A549 (cell line): Measurements from ENCODE around the gene TOMM40L. TPM values are rescaled to one million over a fixed set of nuclear protein-coding genes. Genes with fewer than 3 reads are reported as not detected.
A peak's percentile ranks its signal among the peaks of the same experiment; 100 is the strongest.

Experiments
- ATAC-seq, 2 experiments: fragments of 200-7000 bp in 1 of 2; fragments of >200 bp in 1 of 2; cut with Nextera tagmentation in 1 of 2; cut with Tn5 transposase in 1 of 2; 3 replicates each; pipeline versions ENCODE4 v1.8.0 to v1.9.1; 2018 to 2020; ENCODE audit warnings: mild to moderate bottlenecking in 1 of 2, moderate library complexity in 1 of 2
- CTCF ChIA-PET: fragments of 300-600 bp; sonication (Branson Sonifier 250); formaldehyde crosslinking; extraction: SDS; loops from one replicate; lab custom pipeline; 2021; ENCODE audit warnings: antibody characterized with exemption, inconsistent platforms; lab: Yijun Ruan, JAX
- POLR2A ChIA-PET: fragments of 350-600 bp; formaldehyde crosslinking; extraction: SDS; loops from one replicate; lab custom pipeline; 2021; ENCODE audit warnings: antibody characterized with exemption, inconsistent platforms; lab: Yijun Ruan, JAX
- DNase-seq, 2 experiments: peaks; one replicate each; pipeline versions ENCODE4 v3.0.0 to v3.0.0-alpha.2; 2011 to 2016; ENCODE audit warnings: low read depth in 1 of 2, low spot score in 1 of 2
- FAIRE-seq: peaks from 2 replicates; lab custom pipeline; 2011; peaks lifted over from hg19 to GRCh38; lab: Jason Lieb, UNC
- H3K27ac ChIP-seq, 2 experiments: fragments of >200 bp; sonication (Bioruptor Twin); formaldehyde crosslinking; 3 replicates each; pipeline ENCODE4 v1.5.1; 2016 to 2017
- H3K4me1 ChIP-seq: fragments of >200 bp; sonication (Bioruptor Twin); formaldehyde crosslinking; 3 replicates; pipeline ENCODE4 v1.6.1; 2016
- H3K4me2 ChIP-seq: fragments of >200 bp; sonication (Bioruptor Twin); formaldehyde crosslinking; 3 replicates; pipeline ENCODE4 v1.6.1; 2016
- H3K4me3 ChIP-seq: fragments of >200 bp; sonication (Bioruptor Twin); formaldehyde crosslinking; 3 replicates; pipeline ENCODE4 v1.5.1; 2016
- H3K9me3 ChIP-seq: fragments of >200 bp; sonication (Bioruptor Twin); formaldehyde crosslinking; 3 replicates; pipeline ENCODE4 v1.6.1; 2016
- CBX8 ChIP-seq: fragments of 200-600 bp; sonication (generic); IDR thresholded peaks from 2 replicates; pipeline ENCODE4 v1.6.1; 2016
- CHD4 ChIP-seq: fragments of 200-600 bp; sonication (generic); IDR thresholded peaks from 2 replicates; pipeline ENCODE4 v1.6.1; 2016; ENCODE audit warnings: antibody characterized with exemption, mild to moderate bottlenecking, borderline replicate concordance
- EHF ChIP-seq: fragments of 250-450 bp; sonication (Bioruptor Pico); IDR thresholded peaks from 2 replicates; pipeline ENCODE4 v1.5.0; 2020; ENCODE audit warnings: mild to moderate bottlenecking
- ESRRA ChIP-seq: fragments of 150-350 bp; IDR thresholded peaks from 2 replicates; pipeline ENCODE4 v1.6.1; 2014; ENCODE audit warnings: mild to moderate bottlenecking, low read length, borderline replicate concordance
- GATA3 ChIP-seq: IDR thresholded peaks from 2 replicates; pipeline ENCODE4 v1.6.1; 2012; ENCODE audit warnings: borderline replicate concordance
- HDAC2 ChIP-seq: fragments of 200-600 bp; sonication (generic); IDR thresholded peaks from 2 replicates; pipeline ENCODE4 v1.6.1; 2016
- HOXB5 ChIP-seq: fragments of 250-450 bp; sonication (Bioruptor Pico); IDR thresholded peaks from 2 replicates; pipeline ENCODE4 v1.5.0; 2020; ENCODE audit warnings: mild to moderate bottlenecking, moderate library complexity
- JUN ChIP-seq, 2 experiments: fragments of >200 bp; sonication (Bioruptor Twin); formaldehyde crosslinking; IDR thresholded peaks; 2 replicates in 1 of 2; 3 replicates in 1 of 2; pipeline ENCODE4 v1.6.1; 2016 to 2017
- JUNB ChIP-seq: fragments of >200 bp; sonication (Bioruptor Twin); formaldehyde crosslinking; IDR thresholded peaks from 2 replicates; pipeline ENCODE4 v1.6.1; 2016
- KDM5A ChIP-seq: fragments of 200-600 bp; sonication (generic); IDR thresholded peaks from 2 replicates; pipeline ENCODE4 v1.6.1; 2016; ENCODE audit warnings: antibody characterized with exemption, mild to moderate bottlenecking
- MAFK ChIP-seq: fragments of 450-650 bp; IDR thresholded peaks from 2 replicates; pipeline ENCODE4 v1.6.1; 2014; ENCODE audit not compliant: partially characterized antibody
- MYC ChIP-seq: IDR thresholded peaks from 2 replicates; pipeline ENCODE4 v1.6.1; 2012; ENCODE audit warnings: mild to moderate bottlenecking, inconsistent platforms, low read length, improper control_type of control experiment, borderline replicate concordance
- NPAS2 ChIP-seq: fragments of 250-450 bp; sonication (Bioruptor Pico); IDR thresholded peaks from 2 replicates; pipeline ENCODE4 v1.8.0; 2022; ENCODE audit warnings: mild to moderate bottlenecking, moderate library complexity, borderline replicate concordance
- PHF8 ChIP-seq: fragments of 200-600 bp; sonication (generic); IDR thresholded peaks from 2 replicates; pipeline ENCODE4 v1.6.1; 2016; ENCODE audit warnings: low read depth, mild to moderate bottlenecking, antibody characterized with exemption, moderate library complexity, borderline replicate concordance
- POLR2A ChIP-seq: IDR thresholded peaks from 2 replicates; pipeline ENCODE4 v1.6.1; 2012; ENCODE audit warnings: mild to moderate bottlenecking, low read length
- RCOR1 ChIP-seq: fragments of 150-350 bp; IDR thresholded peaks from 2 replicates; pipeline ENCODE4 v1.6.1; 2014; ENCODE audit warnings: antibody characterized with exemption, low read length, low read depth
- TP53 ChIP-seq: fragments of 250-450 bp; sonication (Bioruptor Pico); IDR thresholded peaks from 2 replicates; pipeline ENCODE4 v1.5.0; 2021; ENCODE audit warnings: mild to moderate bottlenecking, moderate library complexity
- ZC3H11A ChIP-seq: fragments of 450-650 bp; IDR thresholded peaks from 2 replicates; pipeline ENCODE4 v1.6.1; 2014; ENCODE audit warnings: antibody characterized with exemption, mild to moderate bottlenecking
- ZSCAN20 ChIP-seq: fragments of 250-450 bp; sonication (Bioruptor Pico); IDR thresholded peaks from 2 replicates; pipeline ENCODE4 v1.8.0; 2022; ENCODE audit warnings: mild to moderate bottlenecking, moderate library complexity
- WGBS: methylation state at CpG from one replicate; pipeline ENCODE4 v1.1.6; 2017; ENCODE audit errors: missing lambda C conversion rate; 5-methylcytosine and 5-hydroxymethylcytosine counted together
- polyA plus RNA-seq, 4 experiments: library from polyadenylated mRNA; depleted of rRNA in 3 of 4; stranded (reverse); fragments of >200 nt; fragmentation: RNase III in 1 of 4; extraction: RNeasy Plus Mini Kit Qiagen cat#74134 plus additional on column Dnase treatment in 1 of 4; gene quantifications; 2 replicates in 3 of 4; 3 replicates in 1 of 4; pipeline ENCODE4 v1.2.3, GENCODE V29; 2011 to 2017
- TF ChIP-seq, protein P1 (sequence below): fragments of 200-600 bp; sonication (generic); IDR thresholded peaks from 2 replicates; pipeline ENCODE4 v1.6.1; 2016; ENCODE audit warnings: antibody characterized with exemption, mild to moderate bottlenecking, moderate library complexity
- TF ChIP-seq, protein P2 (sequence below): fragments of >200 bp; sonication (Bioruptor Twin); formaldehyde crosslinking; IDR thresholded peaks from 2 replicates; pipeline ENCODE4 v1.6.1; 2016

TOMM40L gene
- polyA plus RNA-seq, 2 of the 4 experiments (the other 2 are of a cell fraction), result 6.3 to 10.2 TPM

DNA sequence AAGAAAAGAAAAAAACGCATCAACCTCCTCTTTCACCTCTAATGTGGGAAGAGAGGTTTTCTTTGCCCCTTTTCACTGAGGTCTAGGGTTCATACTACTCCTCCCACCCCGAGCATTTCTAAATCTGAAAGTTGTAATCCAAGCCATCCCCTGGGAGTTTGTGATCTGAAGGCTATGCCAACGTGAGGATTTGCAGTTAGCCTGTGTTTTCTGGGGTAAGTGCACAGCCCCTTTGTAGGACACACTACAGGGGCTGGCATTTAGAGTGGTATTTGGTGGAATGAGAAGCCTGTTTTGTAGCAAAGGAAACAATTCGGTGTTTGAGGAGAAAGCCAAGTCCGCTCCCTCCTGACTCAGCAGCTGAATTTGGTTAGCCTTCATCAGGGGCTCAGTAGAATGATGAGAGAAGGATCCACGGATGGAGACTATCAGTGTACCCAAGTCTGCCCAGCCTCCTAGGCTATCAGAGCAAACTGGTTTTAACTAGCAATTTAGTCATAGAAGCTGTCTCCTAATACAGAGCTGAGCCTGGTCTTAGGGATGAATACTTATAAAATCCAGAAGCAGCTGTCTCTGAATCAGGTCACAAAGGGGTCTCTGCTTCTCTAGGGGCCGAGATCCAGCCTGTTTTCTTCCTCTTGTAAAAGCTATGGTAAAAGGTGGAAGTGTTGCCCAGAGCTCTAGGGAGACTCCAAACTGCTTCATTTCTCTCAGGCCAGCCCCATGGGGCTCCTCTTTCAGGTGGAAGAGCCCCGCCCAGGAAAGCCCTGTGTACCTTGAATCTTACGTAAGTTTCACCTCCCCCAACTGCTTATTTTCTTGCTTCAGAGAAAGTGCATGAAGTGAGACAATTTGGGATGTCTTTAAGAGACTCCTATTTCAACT is 34.8 kb downstream of the TOMM40L start:
- H3K4me1 ChIP-seq, result peaks cover 6% of the 10 kb centered on the region; the same call in 1 of the 3 replicates
- peak overlapping the region; percentile 36; the same call in 2 of the 3 replicates for H3K4me2 ChIP-seq
- DNase-seq (no peak), FAIRE-seq (no peak), ATAC-seq (peak in 1 of 2 experiments; percentile 19; a peak in 2 of 6 replicates)
- ChIA-PET POLR2A (no interaction called here), CTCF (interaction anchor here (1.2 to 8.7 kb wide), 5 partner anchors 12 to 122 kb away, joined by 3 to 46 read pairs (median 4); partner anchors contain the start of gene TOMM40L)
- H3K4me3 ChIP-seq, result no peak overlapping the region
- 21% methylated on average over 9 of the region's 9 CpGs for WGBS
- TF ChIP-seq JUN (IDR thresholded peaks at IDR 0.05), result no peak
- TF ChIP-seq HDAC2, result no peak
- TF ChIP-seq POLR2A, result no peak
- TF ChIP-seq, protein P1, sequence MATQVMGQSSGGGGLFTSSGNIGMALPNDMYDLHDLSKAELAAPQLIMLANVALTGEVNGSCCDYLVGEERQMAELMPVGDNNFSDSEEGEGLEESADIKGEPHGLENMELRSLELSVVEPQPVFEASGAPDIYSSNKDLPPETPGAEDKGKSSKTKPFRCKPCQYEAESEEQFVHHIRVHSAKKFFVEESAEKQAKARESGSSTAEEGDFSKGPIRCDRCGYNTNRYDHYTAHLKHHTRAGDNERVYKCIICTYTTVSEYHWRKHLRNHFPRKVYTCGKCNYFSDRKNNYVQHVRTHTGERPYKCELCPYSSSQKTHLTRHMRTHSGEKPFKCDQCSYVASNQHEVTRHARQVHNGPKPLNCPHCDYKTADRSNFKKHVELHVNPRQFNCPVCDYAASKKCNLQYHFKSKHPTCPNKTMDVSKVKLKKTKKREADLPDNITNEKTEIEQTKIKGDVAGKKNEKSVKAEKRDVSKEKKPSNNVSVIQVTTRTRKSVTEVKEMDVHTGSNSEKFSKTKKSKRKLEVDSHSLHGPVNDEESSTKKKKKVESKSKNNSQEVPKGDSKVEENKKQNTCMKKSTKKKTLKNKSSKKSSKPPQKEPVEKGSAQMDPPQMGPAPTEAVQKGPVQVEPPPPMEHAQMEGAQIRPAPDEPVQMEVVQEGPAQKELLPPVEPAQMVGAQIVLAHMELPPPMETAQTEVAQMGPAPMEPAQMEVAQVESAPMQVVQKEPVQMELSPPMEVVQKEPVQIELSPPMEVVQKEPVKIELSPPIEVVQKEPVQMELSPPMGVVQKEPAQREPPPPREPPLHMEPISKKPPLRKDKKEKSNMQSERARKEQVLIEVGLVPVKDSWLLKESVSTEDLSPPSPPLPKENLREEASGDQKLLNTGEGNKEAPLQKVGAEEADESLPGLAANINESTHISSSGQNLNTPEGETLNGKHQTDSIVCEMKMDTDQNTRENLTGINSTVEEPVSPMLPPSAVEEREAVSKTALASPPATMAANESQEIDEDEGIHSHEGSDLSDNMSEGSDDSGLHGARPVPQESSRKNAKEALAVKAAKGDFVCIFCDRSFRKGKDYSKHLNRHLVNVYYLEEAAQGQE, result no peak
- TF ChIP-seq HOXB5 (CRISPR knock-in tag), result no peak
- TF ChIP-seq EHF (CRISPR knock-in tag), result no peak
- TF ChIP-seq JUNB, result no peak
- TF ChIP-seq ESRRA, result no peak
- no peak for TF ChIP-seq KDM5A
- TF ChIP-seq, protein P2, sequence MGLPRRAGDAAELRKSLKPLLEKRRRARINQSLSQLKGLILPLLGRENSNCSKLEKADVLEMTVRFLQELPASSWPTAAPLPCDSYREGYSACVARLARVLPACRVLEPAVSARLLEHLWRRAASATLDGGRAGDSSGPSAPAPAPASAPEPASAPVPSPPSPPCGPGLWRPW, result no peak
- no peak for TF ChIP-seq GATA3
- TF ChIP-seq CBX8, result no peak
- TF ChIP-seq RCOR1, result no peak
- no peak for TF ChIP-seq ZSCAN20
- no peak for TF ChIP-seq CHD4
- TF ChIP-seq MYC, result no peak
- TF ChIP-seq MAFK, result no peak
- TF ChIP-seq NPAS2 (CRISPR knock-in tag), result no peak
- no peak for TF ChIP-seq PHF8
- no peak for TF ChIP-seq TP53
- peaks cover 13% of the 10 kb centered on the region for H3K9me3 ChIP-seq
- no peak overlapping the region for H3K27ac ChIP-seq

DNA sequence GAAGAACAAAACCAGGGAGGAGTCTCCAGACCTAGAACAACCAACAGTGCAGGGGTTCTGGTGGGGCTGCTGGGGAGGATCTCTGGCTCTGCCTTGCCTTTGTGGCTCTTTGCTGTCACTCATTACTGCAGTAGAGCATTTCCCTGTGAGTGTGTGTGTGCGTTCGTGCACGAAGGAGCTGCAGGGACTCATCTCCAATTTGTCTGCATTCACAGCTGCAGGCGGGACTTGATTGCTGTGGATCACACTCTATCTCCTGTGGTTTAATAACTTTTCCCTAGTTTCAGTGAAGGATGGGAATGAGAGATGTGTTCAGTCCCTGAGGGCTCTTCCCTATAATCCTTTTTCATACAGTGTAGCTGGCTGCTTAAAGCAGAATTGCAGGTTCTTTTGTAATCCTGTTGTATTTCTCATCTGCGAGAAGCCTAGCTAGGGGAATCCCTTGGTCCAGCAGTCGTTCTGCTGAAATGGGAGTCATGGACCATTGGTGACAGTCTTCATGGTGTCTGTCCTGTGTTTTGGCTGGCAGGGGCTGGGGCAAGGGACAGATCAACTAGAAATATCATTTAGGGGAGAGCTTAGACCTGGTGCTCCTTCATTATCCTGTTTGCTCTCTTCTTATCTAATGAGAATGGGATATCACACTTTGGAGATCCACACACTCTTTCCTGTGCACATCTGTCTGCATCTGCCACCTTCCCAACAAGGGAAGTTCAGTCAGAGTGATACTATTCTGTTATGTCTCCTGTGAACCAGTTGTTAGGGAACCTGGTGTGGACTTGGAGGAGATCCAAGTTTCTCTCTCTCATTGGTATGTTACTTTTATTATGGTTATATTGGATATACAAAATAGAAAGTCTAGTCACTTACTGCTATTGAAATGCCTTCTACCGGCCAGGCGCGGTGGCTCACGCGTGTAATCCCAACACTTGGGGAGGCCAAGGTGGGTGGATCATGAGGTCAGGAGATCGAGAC is 35.7 kb downstream of the TOMM40L start:
- peaks cover 13% of the 10 kb centered on the region for H3K9me3 ChIP-seq
- peaks cover 13% of the 10 kb centered on the region for H3K4me1 ChIP-seq
- TF ChIP-seq, protein P1, result peak; percentile 62; the same call in 1 of the 2 replicates
- TF ChIP-seq MYC (no peak), ZC3H11A (no peak), CHD4 (no peak)
- ChIA-PET CTCF (interaction anchor here (1.5 to 8.7 kb wide), 2 partner anchors 35 to 121 kb away, joined by 3 to 46 read pairs; partner anchors contain the start of gene TOMM40L), POLR2A (no interaction called here)
- no peak overlapping the region for H3K4me3 ChIP-seq
- peak overlapping the region; percentile 36; the same call in 2 of the 3 replicates for H3K4me2 ChIP-seq
- no peak overlapping the region for H3K27ac ChIP-seq
- no peak for DNase-seq
- FAIRE-seq, result no peak
- peak; percentile 5 to 36; a peak in 2 of 6 replicates for ATAC-seq
- WGBS, result 50% methylated on average over 12 of the region's 12 CpGs
